Suprapubic skin (tissue), 4 donors: ENCODE results near the gene NIM1K. TPM values are rescaled to one million over a fixed set of nuclear protein-coding genes. Genes with fewer than 3 reads are reported as not detected.
"Not testable (repeated sequence)": the region's sequence is repeated elsewhere in the genome, so short reads cannot be mapped to it uniquely, and the experiment has no call there.

Experiments used
- DNase-seq, 2 donors: peaks; one replicate each; pipeline ENCODE4 v3.0.0-alpha.2; 2019; ENCODE audit warnings: low spot score in 2 of 2
- H3K27ac ChIP-seq: fragments of 200-600 bp; sonication (generic); one replicate; pipeline ENCODE4 v1.5.1; 2019
- H3K27me3 ChIP-seq: fragments of 200-600 bp; sonication (generic); one replicate; pipeline ENCODE4 v1.5.1; 2019
- H3K36me3 ChIP-seq: fragments of 200-600 bp; sonication (generic); one replicate; pipeline ENCODE4 v1.5.1; 2019
- H3K4me1 ChIP-seq: fragments of 200-600 bp; sonication (generic); one replicate; pipeline ENCODE4 v1.5.1; 2019
- H3K4me3 ChIP-seq: fragments of 200-600 bp; sonication (generic); one replicate; pipeline ENCODE4 v1.5.1; 2019; ENCODE audit warnings: mild to moderate bottlenecking
- H3K9me3 ChIP-seq: fragments of 200-600 bp; sonication (generic); one replicate; pipeline ENCODE4 v1.5.1; 2019
- EP300 ChIP-seq: sonication (generic); formaldehyde crosslinking; IDR thresholded peaks from one replicate; pipeline ENCODE4 v1.6.1; 2017; ENCODE audit warnings: antibody characterized with exemption
- POLR2A ChIP-seq, 2 donors: fragments of 450-650 bp; IDR thresholded peaks; one replicate each; pipeline ENCODE4 v1.6.1; 2017; ENCODE audit warnings: antibody characterized with exemption in 2 of 2, mild to moderate bottlenecking in 2 of 2, moderate library complexity in 2 of 2
- POLR2AphosphoS5 ChIP-seq, 3 donors: sonication (generic); formaldehyde crosslinking; IDR thresholded peaks; one replicate each; pipeline ENCODE4 v1.6.1; 2017; ENCODE audit warnings: antibody characterized with exemption in 3 of 3
- WGBS: methylation state at CpG from one replicate; pipeline ENCODE4 v1.1.5; 2018; 5-methylcytosine and 5-hydroxymethylcytosine counted together
- total RNA-seq, 4 donors: library from RNA; depleted of rRNA; stranded (reverse); fragments of >200 nt; gene quantifications; one replicate each; pipeline ENCODE4 v1.1.0, GENCODE V29; 2016
- TF ChIP-seq, protein P1 (sequence below), 2 donors: fragments of 200-600 bp in 1 of 2; fragments of 450-650 bp in 1 of 2; sonication (generic) in 1 of 2; IDR thresholded peaks; one replicate each; pipeline ENCODE4 v1.5.1; 2016 to 2019; ENCODE audit warnings: antibody characterized with exemption in 2 of 2, mild to moderate bottlenecking in 1 of 2, moderate library complexity in 1 of 2

NIM1K gene
- total RNA-seq, 4 donors from 2014 or later: 0.45 to 3.0 (median 1.2) TPM

- WGBS: 90% methylated on average over 19 of the region's 19 CpGs
- Histone ChIP-seq H3K27me3 (no peaks in the 10 kb centered on the region), H3K4me3 (no peak overlapping the region), H3K9me3 (no peaks in the 10 kb centered on the region), H3K27ac (no peak overlapping the region), H3K36me3 (no peaks in the 10 kb centered on the region), H3K4me1 (no peaks in the 10 kb centered on the region)
- no peak for DNase-seq
- no peak for TF ChIP-seq POLR2A (IDR thresholded peaks at IDR 0.05)
- TF ChIP-seq, protein P1, sequence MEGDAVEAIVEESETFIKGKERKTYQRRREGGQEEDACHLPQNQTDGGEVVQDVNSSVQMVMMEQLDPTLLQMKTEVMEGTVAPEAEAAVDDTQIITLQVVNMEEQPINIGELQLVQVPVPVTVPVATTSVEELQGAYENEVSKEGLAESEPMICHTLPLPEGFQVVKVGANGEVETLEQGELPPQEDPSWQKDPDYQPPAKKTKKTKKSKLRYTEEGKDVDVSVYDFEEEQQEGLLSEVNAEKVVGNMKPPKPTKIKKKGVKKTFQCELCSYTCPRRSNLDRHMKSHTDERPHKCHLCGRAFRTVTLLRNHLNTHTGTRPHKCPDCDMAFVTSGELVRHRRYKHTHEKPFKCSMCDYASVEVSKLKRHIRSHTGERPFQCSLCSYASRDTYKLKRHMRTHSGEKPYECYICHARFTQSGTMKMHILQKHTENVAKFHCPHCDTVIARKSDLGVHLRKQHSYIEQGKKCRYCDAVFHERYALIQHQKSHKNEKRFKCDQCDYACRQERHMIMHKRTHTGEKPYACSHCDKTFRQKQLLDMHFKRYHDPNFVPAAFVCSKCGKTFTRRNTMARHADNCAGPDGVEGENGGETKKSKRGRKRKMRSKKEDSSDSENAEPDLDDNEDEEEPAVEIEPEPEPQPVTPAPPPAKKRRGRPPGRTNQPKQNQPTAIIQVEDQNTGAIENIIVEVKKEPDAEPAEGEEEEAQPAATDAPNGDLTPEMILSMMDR (IDR thresholded peaks at IDR 0.05): no peak
- no peak for TF ChIP-seq EP300
- no peak for TF ChIP-seq POLR2AphosphoS5 (IDR thresholded peaks at IDR 0.05)
These were observed 53.8 kb downstream of the NIM1K start for GRCh38 chr5:43245724-43246385.

DNA sequence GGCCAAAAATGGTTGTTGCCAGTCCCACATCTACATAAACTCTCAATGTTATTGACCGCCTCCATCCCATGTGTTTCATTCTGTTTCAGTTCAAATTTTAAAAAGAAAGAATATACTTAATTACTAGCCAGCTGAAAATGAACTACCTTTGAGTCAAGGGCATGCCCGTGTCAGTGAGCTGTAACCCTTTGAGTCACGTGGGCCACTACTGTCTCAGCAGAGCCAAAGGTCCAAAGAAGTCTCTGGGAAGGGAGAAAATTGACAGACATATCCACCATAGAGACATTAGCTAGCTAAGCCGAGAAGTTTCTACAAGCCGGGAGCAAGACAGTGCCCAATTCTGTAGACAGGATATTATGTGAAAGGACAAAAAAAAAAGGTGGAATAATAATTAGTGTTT lies 59.7 kb downstream of the NIM1K start:
- H3K27me3 ChIP-seq: no peaks in the 10 kb centered on the region
- H3K4me1 ChIP-seq: no peaks in the 10 kb centered on the region
- H3K27ac ChIP-seq: no peak overlapping the region
- DNase-seq: no peak
- no peak for TF ChIP-seq EP300
- no peaks in the 10 kb centered on the region for H3K36me3 ChIP-seq
- H3K9me3 ChIP-seq: no peaks in the 10 kb centered on the region
- no peak overlapping the region for H3K4me3 ChIP-seq
- WGBS: 86% methylated on average over 5 of the region's 5 CpGs

DNA sequence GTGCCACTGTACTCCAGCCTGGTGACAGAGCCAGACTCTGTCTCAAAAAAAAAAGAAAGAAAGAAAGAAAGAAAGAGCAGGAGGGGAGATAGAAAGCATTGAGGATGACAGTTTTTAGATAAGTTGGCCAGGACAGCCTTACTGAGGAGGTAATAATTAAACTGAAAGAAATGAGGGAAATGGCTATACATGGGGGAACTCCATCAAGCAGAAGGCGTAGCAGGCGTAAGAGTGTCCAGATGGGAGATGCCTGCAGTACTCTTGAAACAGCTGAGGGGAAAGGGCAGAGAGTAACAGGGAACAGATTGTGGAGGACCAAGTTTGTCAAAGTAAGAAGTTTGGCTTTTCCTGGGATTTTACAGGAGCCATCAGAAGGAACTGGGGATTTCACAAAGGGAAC lies 63.7 kb downstream of the NIM1K start:
- H3K4me3 ChIP-seq: no peak overlapping the region
- WGBS: 69% methylated on average over 2 of the region's 2 CpGs
- H3K27ac ChIP-seq: no peak overlapping the region
- TF ChIP-seq POLR2AphosphoS5 (IDR thresholded peaks at IDR 0.05): no peak
- no peak for TF ChIP-seq EP300
- TF ChIP-seq, protein P1 (IDR thresholded peaks at IDR 0.05): no peak
- no peak for TF ChIP-seq POLR2A (IDR thresholded peaks at IDR 0.05)
- no peaks in the 10 kb centered on the region for H3K4me1 ChIP-seq
- no peaks in the 10 kb centered on the region for H3K9me3 ChIP-seq
- no peaks in the 10 kb centered on the region for H3K36me3 ChIP-seq
- no peaks in the 10 kb centered on the region for H3K27me3 ChIP-seq
- no peak for DNase-seq

GRCh38 chr5:43256261-43256966 lies 64.4 kb downstream of the NIM1K start:
- Histone ChIP-seq H3K4me3 (no peak overlapping the region), H3K4me1 (no peaks in the 10 kb centered on the region), H3K36me3 (no peaks in the 10 kb centered on the region), H3K9me3 (no peaks in the 10 kb centered on the region), H3K27ac (no peak overlapping the region), H3K27me3 (no peaks in the 10 kb centered on the region)
- WGBS: 45% methylated on average over 2 of the region's 2 CpGs
- no peak for DNase-seq
- TF ChIP-seq, protein P1 (IDR thresholded peaks at IDR 0.05): no peak
- no peak for TF ChIP-seq POLR2AphosphoS5 (IDR thresholded peaks at IDR 0.05)
- TF ChIP-seq EP300: no peak
- TF ChIP-seq POLR2A (IDR thresholded peaks at IDR 0.05): no peak

DNA sequence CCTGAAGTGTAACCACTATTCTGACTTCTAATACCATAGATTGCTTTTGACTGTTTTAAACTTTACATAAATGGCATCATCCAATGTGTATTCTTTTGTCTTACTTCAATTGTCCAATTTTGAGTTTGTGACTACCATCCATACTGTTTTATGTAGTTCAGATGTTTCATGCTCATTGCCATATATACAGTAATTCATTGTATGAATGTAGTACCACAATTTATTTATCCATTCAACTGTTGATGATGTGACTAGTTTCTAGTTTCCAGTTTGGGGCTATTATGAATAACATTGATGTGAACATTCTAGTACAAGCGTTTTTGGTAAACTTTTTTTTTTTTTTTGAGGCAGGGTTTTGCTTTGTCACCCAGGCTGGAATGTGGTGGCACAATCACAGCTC lies 66.1 kb downstream of the NIM1K start:
- H3K4me3 ChIP-seq: no peak overlapping the region
- WGBS: 89% methylated on average over 1 of the region's 1 CpG
- TF ChIP-seq EP300 (no peak), POLR2A (IDR thresholded peaks at IDR 0.05) (no peak), POLR2AphosphoS5 (IDR thresholded peaks at IDR 0.05) (no peak)
- TF ChIP-seq, protein P1 (IDR thresholded peaks at IDR 0.05): no peak

GRCh38 chr5:43262269-43262668 lies 70.2 kb downstream of the NIM1K start:
- WGBS: 92% methylated on average over 2 of the region's 2 CpGs
- not testable (repeated sequence) for H3K9me3 ChIP-seq, H3K27me3 ChIP-seq, H3K36me3 ChIP-seq, H3K4me3 ChIP-seq, H3K27ac ChIP-seq, H3K4me1 ChIP-seq, DNase-seq

More for the DNA sequence above, 66.1 kb downstream of the NIM1K start:
- Histone ChIP-seq H3K27me3 (no peaks in the 10 kb centered on the region), H3K4me1 (no peaks in the 10 kb centered on the region), H3K36me3 (no peaks in the 10 kb centered on the region), H3K27ac (no peak overlapping the region), H3K9me3 (no peaks in the 10 kb centered on the region)
- no peak for DNase-seq
